ENCODE data around the gene LDHAL6A. TPM values are rescaled to one million over a fixed set of nuclear protein-coding genes. Genes with fewer than 3 reads are reported as not detected.

The LDHAL6A gene
- total RNA-seq, 1 experiment from 2014 or later, result 0.59 TPM

DNA sequence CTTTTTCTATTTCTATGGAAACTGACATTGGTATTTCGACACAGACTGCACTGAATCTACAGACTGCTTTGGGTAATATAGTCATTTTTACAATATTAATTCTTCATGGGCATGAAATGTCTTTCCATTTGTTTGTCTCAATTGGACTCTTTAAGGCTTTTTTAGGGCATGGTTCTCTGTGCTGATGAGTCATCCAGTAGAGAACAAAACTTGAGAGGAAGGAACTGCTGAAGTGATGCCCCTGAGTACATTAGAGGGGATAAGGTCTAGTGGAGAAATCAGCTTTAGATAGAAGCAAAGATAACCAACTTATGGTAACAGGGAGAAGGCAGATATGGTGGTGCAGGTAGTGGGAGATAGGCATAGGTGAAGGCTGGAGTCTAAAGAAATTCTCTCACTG lies 46.0 kb downstream of the LDHAL6A start:
- H3K27ac Mint-ChIP-seq (ENCODE audit: unreplicated experiment), result no peak overlapping the region
- H3K27me3 ChIP-seq (replicated peaks; ENCODE audit: control insufficient read depth, insufficient read depth, low read length), result no peaks in the 10 kb centered on the region
- intact Hi-C loops (cut with micrococcal nuclease; ENCODE audit: unreplicated experiment), result no loop called here
- no peaks in the 10 kb centered on the region for H3K9me3 ChIP-seq
- H3K36me3 Mint-ChIP-seq (ENCODE audit: insufficient read depth, unreplicated experiment), result peaks cover 23% of the 10 kb centered on the region
- no peaks in the 10 kb centered on the region for H3K9me3 Mint-ChIP-seq (ENCODE audit: unreplicated experiment)
- POLR2A ChIA-PET, result no interaction called here
- H3K36me3 ChIP-seq (ENCODE audit: control insufficient read depth, insufficient read depth, low read length), result peaks cover 2% of the 10 kb centered on the region; the same call in 1 of the 2 replicates
- no peak overlapping the region for H3K4me3 ChIP-seq (ENCODE audit: low read depth, low read length)
- no peak overlapping the region for H3K4me3 Mint-ChIP-seq (ENCODE audit: unreplicated experiment)
- no TSS peak for BruUV-seq (replicated peaks)
- no peak for DNase-seq
- H3K4me1 ChIP-seq, result no peaks in the 10 kb centered on the region
- H3K4me1 Mint-ChIP-seq (ENCODE audit: low read depth, unreplicated experiment), result no peaks in the 10 kb centered on the region
- TF ChIP-seq, protein P1, sequence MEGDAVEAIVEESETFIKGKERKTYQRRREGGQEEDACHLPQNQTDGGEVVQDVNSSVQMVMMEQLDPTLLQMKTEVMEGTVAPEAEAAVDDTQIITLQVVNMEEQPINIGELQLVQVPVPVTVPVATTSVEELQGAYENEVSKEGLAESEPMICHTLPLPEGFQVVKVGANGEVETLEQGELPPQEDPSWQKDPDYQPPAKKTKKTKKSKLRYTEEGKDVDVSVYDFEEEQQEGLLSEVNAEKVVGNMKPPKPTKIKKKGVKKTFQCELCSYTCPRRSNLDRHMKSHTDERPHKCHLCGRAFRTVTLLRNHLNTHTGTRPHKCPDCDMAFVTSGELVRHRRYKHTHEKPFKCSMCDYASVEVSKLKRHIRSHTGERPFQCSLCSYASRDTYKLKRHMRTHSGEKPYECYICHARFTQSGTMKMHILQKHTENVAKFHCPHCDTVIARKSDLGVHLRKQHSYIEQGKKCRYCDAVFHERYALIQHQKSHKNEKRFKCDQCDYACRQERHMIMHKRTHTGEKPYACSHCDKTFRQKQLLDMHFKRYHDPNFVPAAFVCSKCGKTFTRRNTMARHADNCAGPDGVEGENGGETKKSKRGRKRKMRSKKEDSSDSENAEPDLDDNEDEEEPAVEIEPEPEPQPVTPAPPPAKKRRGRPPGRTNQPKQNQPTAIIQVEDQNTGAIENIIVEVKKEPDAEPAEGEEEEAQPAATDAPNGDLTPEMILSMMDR (IDR thresholded peaks at IDR 0.05; ENCODE audit: insufficient read depth in 1 of 2, low read depth in 1 of 2, low read length in 1 of 2, severe bottlenecking in 1 of 2, unreplicated experiment in 1 of 2), result no peak
- no peaks in the 10 kb centered on the region for H3K27me3 Mint-ChIP-seq (ENCODE audit: insufficient read depth, unreplicated experiment)
- CTCF ChIA-PET, result no interaction called here

GRCh38 chr11:18502352-18502751 lies 46.7 kb downstream of the LDHAL6A start:
- H3K9me3 Mint-ChIP-seq (ENCODE audit: unreplicated experiment), result no peaks in the 10 kb centered on the region
- POLR2A ChIA-PET, result no interaction called here
- no peak overlapping the region for H3K4me3 Mint-ChIP-seq (ENCODE audit: unreplicated experiment)
- Histone ChIP-seq H3K36me3 (ENCODE audit: control insufficient read depth, insufficient read depth, low read length) (peaks cover 2% of the 10 kb centered on the region; the same call in 1 of the 2 replicates), H3K27me3 (replicated peaks; ENCODE audit: control insufficient read depth, insufficient read depth, low read length) (no peaks in the 10 kb centered on the region), H3K9me3 (no peaks in the 10 kb centered on the region), H3K4me3 (ENCODE audit: low read depth, low read length) (no peak overlapping the region), H3K4me1 (no peaks in the 10 kb centered on the region)
- H3K4me1 Mint-ChIP-seq (ENCODE audit: low read depth, unreplicated experiment), result no peaks in the 10 kb centered on the region
- peaks cover 30% of the 10 kb centered on the region for H3K36me3 Mint-ChIP-seq (ENCODE audit: insufficient read depth, unreplicated experiment)
- intact Hi-C loops (cut with micrococcal nuclease; ENCODE audit: unreplicated experiment), result no loop called here
- H3K27me3 Mint-ChIP-seq (ENCODE audit: insufficient read depth, unreplicated experiment), result no peaks in the 10 kb centered on the region
- CTCF ChIA-PET, result interaction anchor here (0.6 kb wide), 1 partner anchor 67 kb away, joined by 3 read pairs; no protein-coding TSS in a partner anchor
- no TSS peak for BruUV-seq (replicated peaks)
- no peak for DNase-seq
- TF ChIP-seq, protein P1 (IDR thresholded peaks at IDR 0.05; ENCODE audit: insufficient read depth in 1 of 2, low read depth in 1 of 2, low read length in 1 of 2, severe bottlenecking in 1 of 2, unreplicated experiment in 1 of 2), result no peak
- no peak overlapping the region for H3K27ac Mint-ChIP-seq (ENCODE audit: unreplicated experiment)

GRCh38 chr11:18521122-18521521 lies 65.5 kb downstream of the LDHAL6A start:
- no TSS peak for BruUV-seq (replicated peaks)
- ChIA-PET CTCF (no interaction called here), POLR2A (no interaction called here)
- H3K9me3 ChIP-seq, result no peaks in the 10 kb centered on the region
- no peaks in the 10 kb centered on the region for H3K27me3 Mint-ChIP-seq (ENCODE audit: insufficient read depth, unreplicated experiment)
- H3K4me1 Mint-ChIP-seq (ENCODE audit: low read depth, unreplicated experiment), result no peaks in the 10 kb centered on the region
- no peaks in the 10 kb centered on the region for H3K9me3 Mint-ChIP-seq (ENCODE audit: unreplicated experiment)
- H3K4me3 ChIP-seq (ENCODE audit: low read depth, low read length), result no peak overlapping the region
- H3K27ac Mint-ChIP-seq (ENCODE audit: unreplicated experiment), result no peak overlapping the region
- peaks cover 1% of the 10 kb centered on the region for H3K36me3 Mint-ChIP-seq (ENCODE audit: insufficient read depth, unreplicated experiment)
- H3K36me3 ChIP-seq (ENCODE audit: control insufficient read depth, insufficient read depth, low read length), result no peaks in the 10 kb centered on the region
- intact Hi-C loops (cut with micrococcal nuclease; ENCODE audit: unreplicated experiment), result loop anchor here (10.0 kb wide), 1 partner anchor 276 kb away; the partner anchor contains the start of gene SAA2
- no peaks in the 10 kb centered on the region for H3K27me3 ChIP-seq (replicated peaks; ENCODE audit: control insufficient read depth, insufficient read depth, low read length)
- TF ChIP-seq, protein P1 (IDR thresholded peaks at IDR 0.05; ENCODE audit: insufficient read depth in 1 of 2, low read depth in 1 of 2, low read length in 1 of 2, severe bottlenecking in 1 of 2, unreplicated experiment in 1 of 2), result no peak
- H3K4me3 Mint-ChIP-seq (ENCODE audit: unreplicated experiment), result no peak overlapping the region
- H3K4me1 ChIP-seq, result no peaks in the 10 kb centered on the region
- DNase-seq, result no peak
